ENCODE results near the gene OLFM2. TPM values are rescaled to one million over a fixed set of nuclear protein-coding genes. Genes with fewer than 3 reads are reported as not detected.

Gene OLFM2
- total and polyA plus RNA-seq, 2 donors from 2014 or later: 2.1 to 5.4 TPM

GRCh38 chr19:9966024-9966423 is 29.7 kb upstream of the OLFM2 start:
- intact Hi-C loops (cut with DNase I): no loop called here
- Histone ChIP-seq H3K27ac (ENCODE audit: low read depth in 2 of 2, low read length in 2 of 2) (no peak overlapping the region), H3K36me3 (ENCODE audit: control insufficient read depth in 2 of 3, insufficient read depth in 3 of 3, low read length in 3 of 3) (no peaks in the 10 kb centered on the region), H3K27me3 (ENCODE audit: control insufficient read depth, insufficient read depth, low read length) (peaks cover 11% of the 10 kb centered on the region), H3K4me1 (ENCODE audit: control insufficient read depth in 2 of 3, insufficient read depth in 2 of 3, low read depth in 1 of 3, low read length in 3 of 3) (no peaks in the 10 kb centered on the region), H3K4me3 (ENCODE audit: low read length in 3 of 3) (no peak overlapping the region), H3K9me3 (ENCODE audit: control insufficient read depth in 2 of 3, insufficient read depth in 1 of 3, low read length in 3 of 3) (no peaks in the 10 kb centered on the region), H3K9ac (ENCODE audit: low read length in 3 of 3) (no peak overlapping the region)
- no peak for FAIRE-seq
- TF ChIP-seq CTCF (IDR thresholded peaks at IDR 0.05; ENCODE audit: borderline replicate concordance, extremely low read depth, insufficient read depth): no peak
- no peak for DNase-seq

- DNase-seq (no peak), FAIRE-seq (no peak)
- Histone ChIP-seq H3K9ac (ENCODE audit: low read length in 3 of 3) (no peak overlapping the region), H3K4me3 (ENCODE audit: low read length in 3 of 3) (no peak overlapping the region), H3K27ac (ENCODE audit: low read depth in 2 of 2, low read length in 2 of 2) (no peak overlapping the region), H3K36me3 (ENCODE audit: control insufficient read depth in 2 of 3, insufficient read depth in 3 of 3, low read length in 3 of 3) (no peaks in the 10 kb centered on the region), H3K4me1 (ENCODE audit: control insufficient read depth in 2 of 3, insufficient read depth in 2 of 3, low read depth in 1 of 3, low read length in 3 of 3) (no peaks in the 10 kb centered on the region), H3K9me3 (ENCODE audit: control insufficient read depth in 2 of 3, insufficient read depth in 1 of 3, low read length in 3 of 3) (no peaks in the 10 kb centered on the region), H3K27me3 (ENCODE audit: control insufficient read depth, insufficient read depth, low read length) (peaks cover 8% of the 10 kb centered on the region)
- intact Hi-C loops (cut with DNase I): no loop called here
- TF ChIP-seq CTCF (IDR thresholded peaks at IDR 0.05; ENCODE audit: borderline replicate concordance, extremely low read depth, insufficient read depth): no peak
Observed at GRCh38 chr19:9962623-9963290, 26.4 kb upstream of the OLFM2 start.

GRCh38 chr19:9961103-9961502 is 24.8 kb upstream of the OLFM2 start:
- FAIRE-seq (no peak), DNase-seq (no peak)
- no peaks in the 10 kb centered on the region for H3K4me1 ChIP-seq (ENCODE audit: control insufficient read depth in 2 of 3, insufficient read depth in 2 of 3, low read depth in 1 of 3, low read length in 3 of 3)
- no peak overlapping the region for H3K9ac ChIP-seq (ENCODE audit: low read length in 3 of 3)
- TF ChIP-seq CTCF (IDR thresholded peaks at IDR 0.05; ENCODE audit: borderline replicate concordance, extremely low read depth, insufficient read depth): no peak
- peaks cover 2% of the 10 kb centered on the region for H3K27me3 ChIP-seq (ENCODE audit: control insufficient read depth, insufficient read depth, low read length)
- no peak overlapping the region for H3K27ac ChIP-seq (ENCODE audit: low read depth in 2 of 2, low read length in 2 of 2)
- H3K9me3 ChIP-seq (ENCODE audit: control insufficient read depth in 2 of 3, insufficient read depth in 1 of 3, low read length in 3 of 3): no peaks in the 10 kb centered on the region
- intact Hi-C loops (cut with DNase I): no loop called here
- no peaks in the 10 kb centered on the region for H3K36me3 ChIP-seq (ENCODE audit: control insufficient read depth in 2 of 3, insufficient read depth in 3 of 3, low read length in 3 of 3)
- H3K4me3 ChIP-seq (ENCODE audit: low read length in 3 of 3): no peak overlapping the region

- FAIRE-seq (no peak), DNase-seq (no peak)
- no peaks in the 10 kb centered on the region for H3K9me3 ChIP-seq (ENCODE audit: control insufficient read depth in 2 of 3, insufficient read depth in 1 of 3, low read length in 3 of 3)
- intact Hi-C loops (cut with DNase I): no loop called here
- H3K27me3 ChIP-seq (ENCODE audit: control insufficient read depth, insufficient read depth, low read length): no peaks in the 10 kb centered on the region
- TF ChIP-seq CTCF (IDR thresholded peaks at IDR 0.05; ENCODE audit: borderline replicate concordance, extremely low read depth, insufficient read depth): no peak
- H3K4me1 ChIP-seq (ENCODE audit: control insufficient read depth in 2 of 3, insufficient read depth in 2 of 3, low read depth in 1 of 3, low read length in 3 of 3): no peaks in the 10 kb centered on the region
- H3K27ac ChIP-seq (ENCODE audit: low read depth in 2 of 2, low read length in 2 of 2): no peak overlapping the region
- H3K36me3 ChIP-seq (ENCODE audit: control insufficient read depth in 2 of 3, insufficient read depth in 3 of 3, low read length in 3 of 3): no peaks in the 10 kb centered on the region
- H3K9ac ChIP-seq (ENCODE audit: low read length in 3 of 3): no peak overlapping the region
- no peak overlapping the region for H3K4me3 ChIP-seq (ENCODE audit: low read length in 3 of 3)
Observed at GRCh38 chr19:9958379-9958821, 22.1 kb upstream of the OLFM2 start.
